Stimulated activated CD8-positive, alpha-beta memory T cell treated with anti-CD3 and anti-CD28 coated beads, Interleukin-7, amount 100 ng/mL, for 48 hours (primary cell): ENCODE data around the gene DHRS7C.

Experiments
- DNase-seq, 2 donors: peaks; one replicate each; pipeline ENCODE4 v3.0.0-alpha.2; 2020; ENCODE audit warnings: low read depth in 1 of 2; ENCODE audit errors: extremely low read depth in 1 of 2

DHRS7C gene

GRCh38 chr17:9767432-9767991 lies 23.9 kb downstream of the DHRS7C start:
- DNase-seq: no peak

- no peak for DNase-seq
Measured at GRCh38 chr17:9766970-9767369, 24.4 kb downstream of the DHRS7C start.

GRCh38 chr17:9765322-9765721 lies 26.1 kb downstream of the DHRS7C start:
- DNase-seq: no peak

- no peak for DNase-seq
Measured at GRCh38 chr17:9763643-9764042, 27.7 kb downstream of the DHRS7C start.

GRCh38 chr17:9760266-9760665 lies 31.1 kb downstream of the DHRS7C start:
- DNase-seq: no peak

- no peak for DNase-seq
Measured at GRCh38 chr17:9755083-9755482, 36.3 kb downstream of the DHRS7C start.

GRCh38 chr17:9750524-9750923 lies 40.9 kb downstream of the DHRS7C start:
- no peak for DNase-seq

- no peak for DNase-seq
Measured at GRCh38 chr17:9729735-9730420, 61.5 kb downstream of the DHRS7C start.

- DNase-seq: no peak
Measured at GRCh38 chr17:9729034-9729650, 62.2 kb downstream of the DHRS7C start.

- DNase-seq: no peak
Measured at GRCh38 chr17:9728564-9728963, 62.8 kb downstream of the DHRS7C start.

- no peak for DNase-seq
Measured at GRCh38 chr17:9728005-9728404, 63.4 kb downstream of the DHRS7C start.

- no peak for DNase-seq
Measured at GRCh38 chr17:9726291-9726690, 65.1 kb downstream of the DHRS7C start.

GRCh38 chr17:9725575-9725974 lies 65.8 kb downstream of the DHRS7C start:
- no peak for DNase-seq
